GM18907 (cell line): ENCODE results near the gene CLNK.

Source experiments
- ATAC-seq: cut with Tn5 transposase; IDR thresholded peaks from one replicate; pipeline ENCODE4 v1.9.1; 2021; ENCODE audit warnings: mild to moderate bottlenecking, moderate library complexity; ENCODE audit not compliant: unreplicated experiment

CLNK gene

GRCh38 chr4:10461091-10461849 lies 223.3 kb downstream of the CLNK start:
- ATAC-seq, result peak; percentile 77

GRCh38 chr4:10460313-10461047 lies 224.1 kb downstream of the CLNK start:
- no peak for ATAC-seq

GRCh38 chr4:10459305-10459704 lies 225.3 kb downstream of the CLNK start:
- no peak for ATAC-seq

DNA sequence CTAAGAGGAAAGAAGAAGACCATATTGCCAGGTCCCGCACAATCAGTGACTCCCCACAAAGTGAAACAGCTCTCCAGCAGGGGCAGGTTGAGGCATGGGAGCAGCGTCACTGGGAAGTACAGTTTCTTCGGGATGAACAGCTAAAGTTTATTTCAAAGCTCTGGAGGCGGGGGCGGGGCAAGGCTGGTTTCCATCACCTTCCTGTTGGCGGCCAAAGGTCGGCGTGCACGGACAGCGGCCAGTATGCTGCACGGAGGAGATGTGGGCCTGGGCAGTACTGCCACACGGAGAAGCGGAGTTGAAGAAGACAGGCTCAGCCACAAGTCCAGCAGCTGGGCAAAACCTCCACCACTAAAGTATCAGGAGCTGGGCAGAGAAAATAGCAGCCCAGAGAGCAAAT lies 226.4 kb downstream of the CLNK start:
- ATAC-seq, result no peak

DNA sequence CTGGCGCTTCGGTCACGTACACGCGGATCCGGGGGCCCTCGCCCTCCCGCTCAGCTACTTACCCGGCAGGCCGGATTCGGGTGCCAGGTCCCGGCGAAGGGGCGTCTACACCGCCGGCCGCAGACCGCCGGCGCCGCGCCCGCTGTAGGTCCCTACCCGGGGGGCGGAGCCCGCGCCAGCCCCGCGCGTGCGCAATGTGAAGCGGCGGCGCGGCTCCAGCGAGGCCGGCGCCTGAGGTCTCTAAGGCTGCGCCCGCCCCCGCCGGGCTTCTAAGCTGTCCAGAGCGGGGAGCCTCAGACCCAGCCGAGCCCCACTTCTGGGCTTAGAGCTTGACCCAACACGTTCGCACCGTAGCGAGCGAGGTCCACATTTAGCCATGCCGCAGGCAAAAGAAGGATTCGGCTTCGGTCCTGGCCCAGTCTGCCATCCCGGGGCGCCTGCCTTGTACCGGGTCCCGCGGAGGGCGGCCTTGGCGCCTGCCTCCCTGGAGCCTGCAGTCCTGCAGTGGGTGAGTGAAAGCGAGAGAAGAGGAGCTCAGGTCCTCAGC lies 227.2 kb downstream of the CLNK start, which contains the start of gene ZNF518B:
TSS of gene ZNF518B (minus strand) at position 172 of the 547 bp plus-strand sequence. CDS start 11,098 bp downstream, outside the sequence.
- peak; percentile 74 for ATAC-seq

GRCh38 chr4:10456595-10457254 lies 227.8 kb downstream of the CLNK start:
- peak; percentile 73 for ATAC-seq

DNA sequence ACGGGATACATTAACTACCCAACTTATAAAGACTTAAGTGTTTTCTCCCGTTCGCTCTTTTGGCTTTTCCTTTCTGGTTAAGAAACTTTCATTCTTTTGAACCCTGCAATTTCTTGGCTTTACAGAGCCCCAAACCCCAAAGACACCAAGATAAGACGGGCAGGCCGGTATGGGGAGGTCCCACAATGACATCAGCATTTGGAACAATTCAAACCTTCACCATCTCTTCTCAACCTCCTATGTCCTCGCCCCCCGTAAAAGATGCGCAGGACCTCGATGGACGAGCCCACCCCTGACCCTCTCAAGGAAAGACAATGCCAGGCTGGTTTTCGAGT lies 228.3 kb downstream of the CLNK start:
- ATAC-seq, result no peak

DNA sequence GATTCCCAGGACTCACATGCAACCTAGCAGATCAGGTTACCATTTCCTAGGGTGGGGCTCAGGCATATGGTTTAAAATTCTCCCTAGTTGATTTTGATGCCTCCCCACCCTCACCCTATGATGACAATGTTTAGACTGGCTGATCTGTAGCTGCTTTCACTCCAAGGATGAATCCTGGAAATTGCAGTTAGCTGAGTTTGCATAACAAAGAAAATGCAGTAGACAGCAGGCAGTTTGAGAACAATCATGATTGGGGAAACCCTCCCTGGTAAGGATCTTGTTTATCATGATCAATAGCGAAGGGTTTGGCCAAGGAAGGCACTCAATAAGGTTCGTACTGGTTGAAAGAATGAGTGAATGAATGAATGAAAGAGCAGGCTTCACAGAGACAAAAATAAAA lies 229.4 kb downstream of the CLNK start:
- ATAC-seq, result no peak

DNA sequence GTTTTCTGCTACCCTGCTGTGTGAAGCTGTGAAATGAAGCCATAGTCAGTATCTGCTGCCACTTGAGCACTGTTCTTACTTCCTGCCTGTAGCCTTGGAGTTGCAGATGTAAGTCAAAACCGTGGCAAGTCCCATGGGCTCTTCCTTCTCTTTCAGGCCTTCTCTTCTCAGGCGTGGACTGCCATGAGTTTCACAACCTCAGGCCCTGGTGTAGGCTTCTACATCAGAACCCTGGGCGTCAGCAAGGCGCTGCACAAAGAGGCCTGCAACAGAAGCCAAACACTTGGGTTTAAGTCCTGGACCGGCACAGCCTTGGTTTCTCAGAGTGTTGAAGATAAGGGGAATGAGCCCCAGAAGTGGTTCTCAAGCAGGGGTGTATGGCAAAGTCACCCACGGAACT lies 229.8 kb downstream of the CLNK start:
- ATAC-seq, result no peak

DNA sequence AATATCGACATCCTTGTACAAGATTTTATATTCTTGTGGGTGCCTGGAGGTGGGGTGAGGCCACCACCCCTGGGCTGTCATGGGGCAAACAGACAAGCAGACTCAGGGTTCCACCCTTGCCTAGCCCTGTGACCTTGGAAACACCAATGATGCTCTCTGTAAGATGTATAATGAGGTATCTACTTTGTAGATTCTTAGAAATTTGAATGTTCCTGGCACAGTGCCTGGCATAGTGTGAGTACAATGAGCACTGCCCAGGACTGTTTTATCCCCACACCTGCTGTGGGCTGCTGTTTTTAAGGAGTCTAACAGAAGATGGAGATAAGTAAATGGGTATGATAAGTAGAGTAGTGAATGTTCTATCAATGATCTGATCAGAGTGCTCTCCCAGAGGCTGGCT lies 230.4 kb downstream of the CLNK start:
- no peak for ATAC-seq

DNA sequence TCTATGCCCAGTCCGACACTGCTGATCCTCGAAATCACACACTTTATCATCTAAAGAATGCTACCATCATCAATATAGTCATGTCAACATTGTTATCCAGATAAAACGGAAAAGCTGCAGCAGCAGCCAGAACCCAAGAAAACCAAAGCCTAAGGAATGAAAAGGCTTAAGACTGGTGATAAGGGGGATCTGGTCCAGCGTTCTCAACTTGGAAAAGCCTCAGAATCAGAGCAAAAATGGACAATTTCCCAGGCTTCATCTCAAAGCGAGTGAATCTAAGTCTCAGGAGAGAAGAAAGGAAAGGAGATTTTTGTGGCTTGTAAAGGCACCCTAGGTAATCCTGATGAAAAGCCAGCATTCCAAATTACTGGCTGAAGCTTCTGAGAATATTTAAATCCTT lies 235.6 kb downstream of the CLNK start:
- no peak for ATAC-seq

DNA sequence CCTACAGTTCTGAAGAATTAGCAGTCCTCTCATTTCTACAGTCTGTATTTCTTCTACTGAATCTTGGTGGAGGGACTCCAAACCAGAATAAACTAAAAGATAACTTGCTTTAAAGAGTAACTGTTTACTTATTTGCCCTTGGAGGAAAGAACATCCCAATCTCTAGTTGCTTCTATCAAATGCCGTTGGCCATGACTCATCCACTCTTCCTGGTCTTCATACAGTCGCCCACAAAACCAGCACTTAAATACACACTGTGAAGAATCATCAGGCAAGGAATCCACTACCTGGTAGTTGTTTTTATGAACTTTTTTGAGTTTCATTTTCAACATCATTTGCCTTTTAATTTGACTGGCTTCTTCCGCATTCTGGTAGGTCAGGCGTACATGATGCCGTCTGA lies 241.6 kb downstream of the CLNK start:
- ATAC-seq, result no peak

DNA sequence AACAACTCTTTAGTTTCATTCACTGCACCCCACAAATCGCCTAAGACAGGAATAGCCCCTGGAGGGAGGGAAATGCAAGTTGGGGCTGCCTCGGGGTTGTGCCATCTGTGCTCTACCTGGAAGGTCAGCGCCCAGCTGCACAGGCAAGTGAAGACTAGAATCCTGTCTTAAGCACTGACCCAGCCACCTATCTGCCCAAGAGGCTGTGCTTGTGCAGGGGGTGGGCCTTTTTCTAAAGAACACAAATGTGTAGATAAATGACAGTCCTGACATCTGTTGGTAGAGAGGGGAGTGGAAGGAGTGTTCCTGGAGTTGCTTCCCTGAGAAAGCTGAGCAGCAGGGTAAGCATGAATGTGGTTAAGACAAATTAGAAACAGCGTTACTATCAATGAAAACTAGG lies 243.1 kb downstream of the CLNK start:
- ATAC-seq, result no peak

- no peak for ATAC-seq
Measured at GRCh38 chr4:10438924-10439323, 245.6 kb downstream of the CLNK start.

- no peak for ATAC-seq
Measured at GRCh38 chr4:10437735-10438134, 246.8 kb downstream of the CLNK start.
